ENCODE measurements around the gene KDM6A. TPM values are rescaled to one million over a fixed set of nuclear protein-coding genes. Genes with fewer than 3 reads are reported as not detected.

KDM6A gene
- total and polyA plus RNA-seq, 9 of the 15 experiments (the other 6 are each of a cell fraction or from before 2014, with no cell fraction given) = 8.4 to 34.3 (median 22.9) TPM

DNA sequence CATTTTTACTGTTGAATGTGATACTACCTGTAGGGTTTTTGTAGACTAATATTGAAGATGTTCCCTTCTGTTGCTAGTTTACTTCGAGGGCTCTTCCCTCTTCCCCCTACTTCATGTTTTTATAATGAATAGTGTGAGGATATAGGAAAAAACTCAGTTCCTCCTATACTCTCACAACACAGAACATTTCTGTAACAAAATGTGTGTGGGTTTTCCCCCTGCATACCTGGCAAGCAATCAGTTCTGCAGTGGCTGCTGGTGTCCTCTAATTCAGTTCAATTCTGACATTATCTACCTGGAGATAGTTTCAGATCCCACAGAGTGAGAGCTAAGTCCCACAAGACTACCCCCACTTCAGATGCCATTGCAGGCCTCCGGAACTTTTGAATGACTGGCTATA lies 107.9 kb downstream of the KDM6A start:
- no peak for FAIRE-seq
- ATAC-seq = no peak
- Histone ChIP-seq H4K20me1 (replicated peaks; ENCODE audit: control insufficient read depth, insufficient read depth, low read length) (no peaks in the 10 kb centered on the region), H2AFZ (ENCODE audit: low read depth, low read length) (no peak overlapping the region), H3K27me3 (ENCODE audit: control insufficient read depth in 2 of 2, insufficient read depth in 2 of 2, low read length in 2 of 2) (no peaks in the 10 kb centered on the region), H3K9me3 (replicated peaks; ENCODE audit: control insufficient read depth, insufficient read depth, low read depth, low read length) (no peaks in the 10 kb centered on the region), H3K79me2 (ENCODE audit: control insufficient read depth, insufficient read depth, low read length) (peaks cover 63% of the 10 kb centered on the region), H3K4me1 (replicated peaks in 1 of 2; ENCODE audit: control insufficient read depth in 2 of 2, insufficient read depth in 2 of 2, low read length in 2 of 2) (no peaks in the 10 kb centered on the region; a peak in 1 of 5 replicates), H3K9me1 (ENCODE audit: control insufficient read depth, insufficient read depth, low read length) (no peaks in the 10 kb centered on the region), H3K9ac (ENCODE audit: insufficient read depth in 1 of 2, low read depth in 2 of 2, low read length in 2 of 2) (no peak overlapping the region), H3K27ac (ENCODE audit: extremely low read depth, low read depth, low read length) (no peak overlapping the region), H3K4me2 (ENCODE audit: insufficient read depth, low read length) (no peak overlapping the region), H3K36me3 (ENCODE audit: control insufficient read depth, insufficient read depth, low read length) (peaks cover 2% of the 10 kb centered on the region; the same call in 1 of the 3 replicates), H3K4me3 (no peak overlapping the region)
- POLR2A ChIA-PET = no interaction called here
- in situ Hi-C loops (cut with MboI) = no loop called here
- DNase-seq (ENCODE audit: extremely low read depth in 1 of 4, low spot score in 3 of 4) = no peak
- TF ChIP-seq, protein P1, sequence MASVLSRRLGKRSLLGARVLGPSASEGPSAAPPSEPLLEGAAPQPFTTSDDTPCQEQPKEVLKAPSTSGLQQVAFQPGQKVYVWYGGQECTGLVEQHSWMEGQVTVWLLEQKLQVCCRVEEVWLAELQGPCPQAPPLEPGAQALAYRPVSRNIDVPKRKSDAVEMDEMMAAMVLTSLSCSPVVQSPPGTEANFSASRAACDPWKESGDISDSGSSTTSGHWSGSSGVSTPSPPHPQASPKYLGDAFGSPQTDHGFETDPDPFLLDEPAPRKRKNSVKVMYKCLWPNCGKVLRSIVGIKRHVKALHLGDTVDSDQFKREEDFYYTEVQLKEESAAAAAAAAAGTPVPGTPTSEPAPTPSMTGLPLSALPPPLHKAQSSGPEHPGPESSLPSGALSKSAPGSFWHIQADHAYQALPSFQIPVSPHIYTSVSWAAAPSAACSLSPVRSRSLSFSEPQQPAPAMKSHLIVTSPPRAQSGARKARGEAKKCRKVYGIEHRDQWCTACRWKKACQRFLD (CRISPR knock-in tag; IDR thresholded peaks at IDR 0.05) = no peak
- TF ChIP-seq ZNF143 (CRISPR knock-in tag; IDR thresholded peaks at IDR 0.05) = no peak
- no peak for TF ChIP-seq SNAPC5 (CRISPR knock-in tag; IDR thresholded peaks at IDR 0.05)
- TF ChIP-seq, protein P2, sequence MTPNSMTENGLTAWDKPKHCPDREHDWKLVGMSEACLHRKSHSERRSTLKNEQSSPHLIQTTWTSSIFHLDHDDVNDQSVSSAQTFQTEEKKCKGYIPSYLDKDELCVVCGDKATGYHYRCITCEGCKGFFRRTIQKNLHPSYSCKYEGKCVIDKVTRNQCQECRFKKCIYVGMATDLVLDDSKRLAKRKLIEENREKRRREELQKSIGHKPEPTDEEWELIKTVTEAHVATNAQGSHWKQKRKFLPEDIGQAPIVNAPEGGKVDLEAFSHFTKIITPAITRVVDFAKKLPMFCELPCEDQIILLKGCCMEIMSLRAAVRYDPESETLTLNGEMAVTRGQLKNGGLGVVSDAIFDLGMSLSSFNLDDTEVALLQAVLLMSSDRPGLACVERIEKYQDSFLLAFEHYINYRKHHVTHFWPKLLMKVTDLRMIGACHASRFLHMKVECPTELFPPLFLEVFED (CRISPR knock-in tag; conservative IDR thresholded peaks at IDR 0.05) = no peak
- no peak for TF ChIP-seq HDAC2 (IDR thresholded peaks at IDR 0.05)
- TF ChIP-seq FOS (IDR thresholded peaks at IDR 0.05; ENCODE audit: extremely low read depth, insufficient read length) = no peak
- no peak for TF ChIP-seq ZNF655 (CRISPR knock-in tag; IDR thresholded peaks at IDR 0.05)
- WGBS (ENCODE audit: insufficient coverage, low coverage, missing lambda C conversion rate) = 83% methylated on average over 2 of the region's 2 CpGs
- intact Hi-C loops (cut with micrococcal nuclease) = no loop called here
- BruUV-seq (replicated peaks) = no TSS peak
- CTCF ChIA-PET (ENCODE audit: low intra/inter-chr PET ratio) = no interaction called here
